GM19468 (cell line): ENCODE data around the gene TPPP3.

Experiments
- ATAC-seq: cut with Tn5 transposase; IDR thresholded peaks from one replicate; pipeline ENCODE4 v1.9.1; 2021; ENCODE audit warnings: mild to moderate bottlenecking, moderate library complexity, moderate number of reproducible peaks; ENCODE audit not compliant: unreplicated experiment; ENCODE audit errors: extremely low read depth

Gene TPPP3

GRCh38 chr16:67406111-67406971 lies 13.0 kb upstream of the TPPP3 start:
- ATAC-seq = no peak

- ATAC-seq = no peak
Measured at GRCh38 chr16:67405336-67405735, 12.0 kb upstream of the TPPP3 start.

- no peak for ATAC-seq
Measured at GRCh38 chr16:67404740-67405226, 11.5 kb upstream of the TPPP3 start.

GRCh38 chr16:67403976-67404555 lies 10.8 kb upstream of the TPPP3 start:
- ATAC-seq = no peak

GRCh38 chr16:67400901-67401300 lies 7.6 kb upstream of the TPPP3 start:
- ATAC-seq = no peak

GRCh38 chr16:67399749-67400704 lies 6.7 kb upstream of the TPPP3 start:
- ATAC-seq = no peak

GRCh38 chr16:67399218-67399733 lies 6.0 kb upstream of the TPPP3 start:
- no peak for ATAC-seq

GRCh38 chr16:67398546-67399217 lies 5.4 kb upstream of the TPPP3 start:
- no peak for ATAC-seq

GRCh38 chr16:67397812-67398545 lies 4.7 kb upstream of the TPPP3 start:
- ATAC-seq = no peak

- ATAC-seq = no peak
Measured at GRCh38 chr16:67397036-67397801, 3.9 kb upstream of the TPPP3 start.

- no peak for ATAC-seq
Measured at GRCh38 chr16:67396159-67397035, 3.1 kb upstream of the TPPP3 start.

- ATAC-seq = no peak
Measured at GRCh38 chr16:67395458-67396158, 2.3 kb upstream of the TPPP3 start.

- ATAC-seq = no peak
Measured at GRCh38 chr16:67395105-67395457, 1.8 kb upstream of the TPPP3 start.

GRCh38 chr16:67394155-67395104 lies 1.1 kb upstream of the TPPP3 start:
- ATAC-seq = no peak

- ATAC-seq = no peak
Measured at GRCh38 chr16:67393788-67394154, 473 bp upstream of the TPPP3 start.
